ENCODE results near the gene ARHGAP18. TPM values are rescaled to one million over a fixed set of nuclear protein-coding genes. Genes with fewer than 3 reads are reported as not detected.
A peak's percentile ranks its signal among the peaks of the same experiment; 100 is the strongest.

ARHGAP18 gene
- total and polyA plus RNA-seq, 4 experiments from 2014 or later = 2.3 to 4.6 (median 4.0) TPM

DNA sequence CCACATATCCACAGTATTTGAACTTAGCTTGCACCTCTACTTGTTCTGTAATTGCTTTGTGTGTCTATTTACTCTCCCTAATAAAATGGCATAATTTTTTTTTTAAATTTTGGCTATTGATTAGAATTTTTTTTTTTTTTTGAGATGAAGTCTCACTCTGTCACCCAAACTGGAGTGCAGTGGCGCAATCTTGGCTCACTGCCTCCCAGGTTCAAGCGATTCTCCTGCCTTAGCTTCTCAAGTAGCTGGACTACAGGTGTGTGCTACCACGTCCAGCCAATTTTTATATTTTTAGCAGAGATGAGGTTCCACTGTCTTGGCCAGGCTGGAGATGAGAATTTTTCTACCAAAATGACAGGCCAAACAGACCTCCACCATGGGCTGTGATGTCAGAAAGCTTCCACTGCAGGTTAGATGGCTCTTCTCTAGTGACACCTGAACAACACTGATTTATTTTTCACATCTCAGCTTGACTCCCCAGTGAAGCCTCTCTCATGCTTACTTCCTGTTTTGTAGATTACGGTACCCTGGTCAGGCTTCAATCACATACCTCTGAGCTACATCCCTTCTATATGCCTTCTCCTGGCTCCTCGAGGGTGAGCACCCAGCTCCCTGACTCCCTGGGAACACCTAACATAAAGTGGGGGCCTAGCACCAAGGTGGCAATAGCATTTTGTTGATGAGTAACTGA lies 112.8 kb downstream of the ARHGAP18 start:
- DNase-seq = no peak
- no peak overlapping the region for H3K4me3 Mint-ChIP-seq
- H3K4me1 Mint-ChIP-seq = peaks cover 0 to 2% (median under 1%) of the 10 kb centered on the region in 4 donors
- no peak overlapping the region for H3K4me3 ChIP-seq (ENCODE audit: low read length in 2 of 2)
- H3K27ac ChIP-seq (ENCODE audit: low read depth, low read length) = no peak overlapping the region
- H3K9me3 ChIP-seq (ENCODE audit: control insufficient read depth in 1 of 2, low read length in 2 of 2) = no peaks in the 10 kb centered on the region
- no peaks in the 10 kb centered on the region for H3K36me3 Mint-ChIP-seq
- CTCF ChIA-PET (ENCODE audit: partially characterized antibody) = interaction anchor here (0.7 to 10.5 kb wide), 30 partner anchors 10 to 425 kb away, joined by 3 to 287 read pairs (median 7); partner anchors contain the start of gene ARHGAP18
- H3K4me1 ChIP-seq (ENCODE audit: insufficient read depth, low read length) = peaks cover 3% of the 10 kb centered on the region
- intact Hi-C loops (cut with micrococcal nuclease) = no loop called here
- no peak overlapping the region for H3K27ac Mint-ChIP-seq
- H3K27me3 ChIP-seq (ENCODE audit: insufficient read depth, low read length) = no peaks in the 10 kb centered on the region
- no peaks in the 10 kb centered on the region for H3K27me3 Mint-ChIP-seq
- H3K9me3 Mint-ChIP-seq = no peaks in the 10 kb centered on the region
- POLR2A ChIA-PET (ENCODE audit: partially characterized antibody) = interaction anchor here (0.6 to 3.0 kb wide), 3 partner anchors 133 to 424 kb away, joined by 4 to 24 read pairs (median 5); no protein-coding TSS in a partner anchor
- H3K36me3 ChIP-seq (ENCODE audit: insufficient read depth, low read length) = no peaks in the 10 kb centered on the region

DNA sequence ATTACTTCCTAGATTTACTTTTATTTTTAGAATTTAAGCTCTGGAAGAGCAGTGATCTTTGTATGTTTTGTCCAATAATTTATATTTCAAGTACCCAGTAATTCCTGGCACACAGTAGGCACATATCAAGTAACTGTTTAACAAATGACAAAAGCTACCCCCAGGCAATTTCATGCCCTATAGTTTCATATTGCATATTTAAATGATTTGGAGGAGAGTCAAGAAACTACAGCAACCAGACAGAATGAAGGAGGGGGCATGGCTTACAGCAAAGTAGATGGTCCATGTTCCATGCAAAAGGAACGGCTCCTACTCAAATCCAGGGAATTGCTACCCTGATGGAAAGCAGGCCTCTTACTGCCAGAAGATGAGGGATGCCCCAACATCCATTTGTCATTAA lies 113.5 kb downstream of the ARHGAP18 start:
- intact Hi-C loops (cut with micrococcal nuclease) = no loop called here
- peaks cover 0 to 2% (median under 1%) of the 10 kb centered on the region in 4 donors for H3K4me1 Mint-ChIP-seq
- no peaks in the 10 kb centered on the region for H3K9me3 ChIP-seq (ENCODE audit: control insufficient read depth in 1 of 2, low read length in 2 of 2)
- no peak overlapping the region for H3K4me3 ChIP-seq (ENCODE audit: low read length in 2 of 2)
- peaks cover 3% of the 10 kb centered on the region for H3K4me1 ChIP-seq (ENCODE audit: insufficient read depth, low read length)
- no peak overlapping the region for H3K27ac Mint-ChIP-seq
- POLR2A ChIA-PET (ENCODE audit: partially characterized antibody) = interaction anchor here (0.6 to 3.0 kb wide), 2 partner anchors 134 to 137 kb away, joined by 4 to 24 read pairs; no protein-coding TSS in a partner anchor
- H3K9me3 Mint-ChIP-seq = no peaks in the 10 kb centered on the region
- no peak for DNase-seq
- CTCF ChIA-PET (ENCODE audit: partially characterized antibody) = interaction anchor here (1.5 to 10.5 kb wide), 12 partner anchors 65 to 425 kb away, joined by 3 to 287 read pairs (median 13); partner anchors contain the start of gene ARHGAP18
- no peak overlapping the region for H3K4me3 Mint-ChIP-seq
- no peaks in the 10 kb centered on the region for H3K36me3 Mint-ChIP-seq
- H3K27me3 Mint-ChIP-seq = no peaks in the 10 kb centered on the region
- H3K27me3 ChIP-seq (ENCODE audit: insufficient read depth, low read length) = no peaks in the 10 kb centered on the region
- H3K27ac ChIP-seq (ENCODE audit: low read depth, low read length) = no peak overlapping the region
- no peaks in the 10 kb centered on the region for H3K36me3 ChIP-seq (ENCODE audit: insufficient read depth, low read length)

DNA sequence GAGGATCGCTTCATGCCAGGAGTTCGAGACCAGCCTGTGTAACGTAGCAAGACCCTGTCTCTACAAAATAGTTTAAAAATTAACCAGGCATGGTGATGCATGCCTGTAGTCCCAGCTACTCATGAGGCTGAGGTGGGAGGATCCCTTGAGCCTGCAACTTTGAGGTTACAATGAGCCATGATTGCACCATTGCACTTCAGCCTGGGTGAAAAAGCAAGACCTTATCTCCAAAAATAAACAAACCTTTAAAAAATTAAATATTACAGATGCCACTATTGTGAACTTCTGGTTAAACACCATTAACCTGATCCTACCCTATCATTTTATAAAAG lies 116.8 kb downstream of the ARHGAP18 start:
- no peak for DNase-seq
- intact Hi-C loops (cut with micrococcal nuclease) = no loop called here
- ChIA-PET CTCF (ENCODE audit: partially characterized antibody) (no interaction called here), POLR2A (ENCODE audit: partially characterized antibody) (no interaction called here)
- H3K36me3 ChIP-seq (ENCODE audit: insufficient read depth, low read length) = no peaks in the 10 kb centered on the region
- no peaks in the 10 kb centered on the region for H3K27me3 Mint-ChIP-seq
- H3K4me1 Mint-ChIP-seq = peaks cover 0 to under 1% (median under 1%) of the 10 kb centered on the region in 4 donors
- H3K4me3 ChIP-seq (ENCODE audit: low read length in 2 of 2) = no peak overlapping the region
- H3K9me3 Mint-ChIP-seq = no peaks in the 10 kb centered on the region
- peaks cover 3% of the 10 kb centered on the region for H3K4me1 ChIP-seq (ENCODE audit: insufficient read depth, low read length)
- peaks cover 2 to 12% of the 10 kb centered on the region in 2 donors for H3K36me3 Mint-ChIP-seq
- H3K27ac Mint-ChIP-seq = no peak overlapping the region
- no peak overlapping the region for H3K27ac ChIP-seq (ENCODE audit: low read depth, low read length)
- H3K9me3 ChIP-seq (ENCODE audit: control insufficient read depth in 1 of 2, low read length in 2 of 2) = no peaks in the 10 kb centered on the region
- H3K27me3 ChIP-seq (ENCODE audit: insufficient read depth, low read length) = no peaks in the 10 kb centered on the region
- no peak overlapping the region for H3K4me3 Mint-ChIP-seq

GRCh38 chr6:129592516-129593232 lies 117.3 kb downstream of the ARHGAP18 start:
- Histone ChIP-seq H3K36me3 (ENCODE audit: insufficient read depth, low read length) (no peaks in the 10 kb centered on the region), H3K4me1 (ENCODE audit: insufficient read depth, low read length) (no peaks in the 10 kb centered on the region), H3K27ac (ENCODE audit: low read depth, low read length) (no peak overlapping the region), H3K27me3 (ENCODE audit: insufficient read depth, low read length) (no peaks in the 10 kb centered on the region), H3K4me3 (ENCODE audit: low read length in 2 of 2) (no peak overlapping the region), H3K9me3 (ENCODE audit: control insufficient read depth in 1 of 2, low read length in 2 of 2) (no peaks in the 10 kb centered on the region)
- Mint-ChIP-seq H3K9me3 (no peaks in the 10 kb centered on the region), H3K27ac (no peak overlapping the region), H3K36me3 (peaks cover 2 to 14% of the 10 kb centered on the region in 2 donors), H3K4me1 (no peaks in the 10 kb centered on the region), H3K27me3 (no peaks in the 10 kb centered on the region), H3K4me3 (no peak overlapping the region)
- intact Hi-C loops (cut with micrococcal nuclease) = no loop called here
- CTCF ChIA-PET (ENCODE audit: partially characterized antibody) = no interaction called here
- no peak for DNase-seq
- POLR2A ChIA-PET (ENCODE audit: partially characterized antibody) = no interaction called here

- ChIA-PET CTCF (ENCODE audit: partially characterized antibody) (interaction anchor here (0.7 to 1.5 kb wide), 4 partner anchors 8 to 93 kb away, joined by 3 to 4 read pairs (median 3); no protein-coding TSS in a partner anchor), POLR2A (ENCODE audit: partially characterized antibody) (no interaction called here)
- Mint-ChIP-seq H3K27ac (no peak overlapping the region), H3K9me3 (peaks cover 0 to 2% (median 0%) of the 10 kb centered on the region in 8 donors), H3K4me1 (no peaks in the 10 kb centered on the region), H3K27me3 (no peaks in the 10 kb centered on the region), H3K36me3 (peaks cover 3 to 18% of the 10 kb centered on the region in 2 donors), H3K4me3 (no peak overlapping the region)
- no peaks in the 10 kb centered on the region for H3K27me3 ChIP-seq (ENCODE audit: insufficient read depth, low read length)
- no peak for DNase-seq
- no peak overlapping the region for H3K4me3 ChIP-seq (ENCODE audit: low read length in 2 of 2)
- no peaks in the 10 kb centered on the region for H3K36me3 ChIP-seq (ENCODE audit: insufficient read depth, low read length)
- no peaks in the 10 kb centered on the region for H3K4me1 ChIP-seq (ENCODE audit: insufficient read depth, low read length)
- H3K9me3 ChIP-seq (ENCODE audit: control insufficient read depth in 1 of 2, low read length in 2 of 2) = no peaks in the 10 kb centered on the region
- no peak overlapping the region for H3K27ac ChIP-seq (ENCODE audit: low read depth, low read length)
- intact Hi-C loops (cut with micrococcal nuclease) = no loop called here
Observed at GRCh38 chr6:129590408-129591022, 119.5 kb downstream of the ARHGAP18 start.

GRCh38 chr6:129586815-129587214 lies 123.2 kb downstream of the ARHGAP18 start:
- H3K4me3 ChIP-seq (ENCODE audit: low read length in 2 of 2) = no peak overlapping the region
- no peaks in the 10 kb centered on the region for H3K27me3 ChIP-seq (ENCODE audit: insufficient read depth, low read length)
- no peaks in the 10 kb centered on the region for H3K36me3 ChIP-seq (ENCODE audit: insufficient read depth, low read length)
- Mint-ChIP-seq H3K27me3 (no peaks in the 10 kb centered on the region), H3K4me1 (no peaks in the 10 kb centered on the region), H3K9me3 (peaks cover 0 to 2% (median 0%) of the 10 kb centered on the region in 8 donors), H3K36me3 (peaks cover 3 to 18% of the 10 kb centered on the region in 2 donors), H3K27ac (no peak overlapping the region), H3K4me3 (no peak overlapping the region)
- DNase-seq = no peak
- no peaks in the 10 kb centered on the region for H3K9me3 ChIP-seq (ENCODE audit: control insufficient read depth in 1 of 2, low read length in 2 of 2)
- no peak overlapping the region for H3K27ac ChIP-seq (ENCODE audit: low read depth, low read length)
- ChIA-PET CTCF (ENCODE audit: partially characterized antibody) (no interaction called here), POLR2A (ENCODE audit: partially characterized antibody) (no interaction called here)
- H3K4me1 ChIP-seq (ENCODE audit: insufficient read depth, low read length) = no peaks in the 10 kb centered on the region
- intact Hi-C loops (cut with micrococcal nuclease) = no loop called here

- H3K4me3 Mint-ChIP-seq = no peak overlapping the region
- no peaks in the 10 kb centered on the region for H3K27me3 Mint-ChIP-seq
- H3K4me1 Mint-ChIP-seq = no peaks in the 10 kb centered on the region
- intact Hi-C loops (cut with micrococcal nuclease) = no loop called here
- H3K36me3 Mint-ChIP-seq = peaks cover 1 to 9% of the 10 kb centered on the region in 2 donors
- H3K27ac ChIP-seq (ENCODE audit: low read depth, low read length) = no peak overlapping the region
- peak overlapping the region in 1 of 7 donors; percentile 37 for H3K27ac Mint-ChIP-seq
- DNase-seq = no peak
- H3K27me3 ChIP-seq (ENCODE audit: insufficient read depth, low read length) = no peaks in the 10 kb centered on the region
- POLR2A ChIA-PET (ENCODE audit: partially characterized antibody) = interaction anchor here (1.0 kb wide), 1 partner anchor 126 kb away, joined by 3 read pairs; the partner anchor contains the start of gene ARHGAP18
- CTCF ChIA-PET (ENCODE audit: partially characterized antibody) = interaction anchor here (0.9 kb wide), 1 partner anchor 9 kb away, joined by 3 read pairs; no protein-coding TSS in a partner anchor
- H3K9me3 ChIP-seq (ENCODE audit: control insufficient read depth in 1 of 2, low read length in 2 of 2) = no peaks in the 10 kb centered on the region
- H3K9me3 Mint-ChIP-seq = peaks cover 0 to 2% (median 0%) of the 10 kb centered on the region in 8 donors
- H3K36me3 ChIP-seq (ENCODE audit: insufficient read depth, low read length) = no peaks in the 10 kb centered on the region
- no peak overlapping the region for H3K4me3 ChIP-seq (ENCODE audit: low read length in 2 of 2)
- H3K4me1 ChIP-seq (ENCODE audit: insufficient read depth, low read length) = no peaks in the 10 kb centered on the region
Observed at GRCh38 chr6:129583866-129584265, 126.1 kb downstream of the ARHGAP18 start.

Measured in CD4-positive, alpha-beta memory T cell (primary cell).